ENCODE measurements around the gene ACSL6.

The ACSL6 gene

GRCh38 chr5:131998431-131999040 lies 12.9 kb downstream of the ACSL6 start:
- DNase-seq = no peak

- no peak for DNase-seq
These were observed 13.7 kb downstream of the ACSL6 start for GRCh38 chr5:131997727-131998117.

GRCh38 chr5:131997026-131997726 lies 14.3 kb downstream of the ACSL6 start:
- no peak for DNase-seq

- no peak for DNase-seq
These were observed 15.0 kb downstream of the ACSL6 start for GRCh38 chr5:131996210-131997025.

GRCh38 chr5:131994533-131995226 lies 16.8 kb downstream of the ACSL6 start:
- no peak for DNase-seq

- DNase-seq = no peak
These were observed 17.4 kb downstream of the ACSL6 start for GRCh38 chr5:131994090-131994489.

GRCh38 chr5:131993676-131994075 lies 17.8 kb downstream of the ACSL6 start:
- no peak for DNase-seq

- no peak for DNase-seq
These were observed 19.1 kb downstream of the ACSL6 start for GRCh38 chr5:131992370-131992769.

GRCh38 chr5:131991593-131992324 lies 19.7 kb downstream of the ACSL6 start:
- DNase-seq = no peak

GRCh38 chr5:131990716-131991115 lies 20.7 kb downstream of the ACSL6 start:
- DNase-seq = no peak

GRCh38 chr5:131988601-131989000 lies 22.9 kb downstream of the ACSL6 start:
- DNase-seq = no peak

- DNase-seq = no peak
These were observed 24.2 kb downstream of the ACSL6 start for GRCh38 chr5:131987251-131987650.

- DNase-seq = no peak
These were observed 25.1 kb downstream of the ACSL6 start for GRCh38 chr5:131986161-131986912.

GRCh38 chr5:131984956-131985665 lies 26.3 kb downstream of the ACSL6 start:
- no peak for DNase-seq

GRCh38 chr5:131983244-131983771 lies 28.1 kb downstream of the ACSL6 start:
- no peak for DNase-seq

- DNase-seq = no peak
These were observed 29.9 kb downstream of the ACSL6 start for GRCh38 chr5:131981516-131981915.

GRCh38 chr5:131980696-131981095 lies 30.8 kb downstream of the ACSL6 start:
- DNase-seq = no peak

- DNase-seq = no peak
These were observed 31.6 kb downstream of the ACSL6 start for GRCh38 chr5:131979816-131980215.

- DNase-seq = no peak
These were observed 34.2 kb downstream of the ACSL6 start for GRCh38 chr5:131977212-131977604.

GRCh38 chr5:131976414-131977211 lies 34.8 kb downstream of the ACSL6 start:
- no peak for DNase-seq
